Non-pigmented ciliary epithelial cell (primary cell): Measurements from ENCODE around the gene GNA15.

Experiments used
- DNase-seq: peaks from one replicate; pipeline ENCODE4 v3.0.0-alpha.2; 2010; ENCODE audit warnings: low read depth

GNA15 gene

DNA sequence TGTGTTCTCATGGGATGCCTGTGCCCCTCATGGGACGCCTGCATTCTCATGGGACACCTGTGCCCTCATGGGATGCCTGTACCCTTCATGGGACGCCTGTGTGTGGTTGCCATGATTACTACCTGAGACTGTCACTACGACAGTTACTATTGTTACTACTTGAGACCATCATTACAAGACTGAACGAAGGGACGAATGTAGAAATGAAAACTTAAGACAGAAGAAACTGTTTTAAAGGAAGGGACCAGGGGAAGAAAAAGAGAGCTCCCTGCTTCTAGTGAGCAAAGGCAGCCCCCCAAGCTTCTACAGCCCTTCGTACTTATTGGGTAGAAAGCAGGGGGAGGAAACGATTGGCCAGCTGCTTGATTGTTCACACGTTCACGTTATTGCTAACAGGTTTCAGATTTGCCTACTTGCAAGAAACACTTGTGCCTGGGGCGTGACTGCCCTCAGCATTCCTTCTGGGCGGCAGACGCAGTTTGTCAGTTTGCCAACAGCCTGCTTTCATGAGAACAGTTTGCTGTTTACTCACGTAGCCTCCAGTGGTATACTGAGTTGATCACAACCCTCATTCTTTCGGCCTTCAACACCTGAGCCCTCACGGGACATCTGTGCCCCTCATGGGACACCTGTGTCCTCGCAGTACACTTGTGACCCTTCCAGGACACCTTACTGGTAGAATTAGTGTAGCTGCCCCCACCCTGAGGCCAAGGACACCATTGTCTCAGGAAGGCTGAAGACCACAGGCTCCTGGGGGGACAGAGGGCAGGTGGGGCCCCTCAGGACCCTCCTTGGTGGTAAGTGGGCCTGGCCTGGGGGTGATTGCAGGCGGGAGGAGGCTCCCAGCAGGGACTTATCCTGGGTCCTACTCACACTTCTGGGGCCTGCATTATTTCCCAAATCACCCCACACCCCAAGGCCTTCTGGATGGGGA, 40.2 kb downstream of the GNA15 start:
- no peak for DNase-seq

GRCh38 chr19:3176715-3177501, 41.1 kb downstream of the GNA15 start:
- no peak for DNase-seq

- DNase-seq, result no peak
These were observed 42.6 kb downstream of the GNA15 start, which contains the start of gene S1PR4 for GRCh38 chr19:3178377-3178972. Gene S1PR4 (plus strand): TSS chr19:3178769. CDS start chr19:3178793, 24 bp downstream.

DNA sequence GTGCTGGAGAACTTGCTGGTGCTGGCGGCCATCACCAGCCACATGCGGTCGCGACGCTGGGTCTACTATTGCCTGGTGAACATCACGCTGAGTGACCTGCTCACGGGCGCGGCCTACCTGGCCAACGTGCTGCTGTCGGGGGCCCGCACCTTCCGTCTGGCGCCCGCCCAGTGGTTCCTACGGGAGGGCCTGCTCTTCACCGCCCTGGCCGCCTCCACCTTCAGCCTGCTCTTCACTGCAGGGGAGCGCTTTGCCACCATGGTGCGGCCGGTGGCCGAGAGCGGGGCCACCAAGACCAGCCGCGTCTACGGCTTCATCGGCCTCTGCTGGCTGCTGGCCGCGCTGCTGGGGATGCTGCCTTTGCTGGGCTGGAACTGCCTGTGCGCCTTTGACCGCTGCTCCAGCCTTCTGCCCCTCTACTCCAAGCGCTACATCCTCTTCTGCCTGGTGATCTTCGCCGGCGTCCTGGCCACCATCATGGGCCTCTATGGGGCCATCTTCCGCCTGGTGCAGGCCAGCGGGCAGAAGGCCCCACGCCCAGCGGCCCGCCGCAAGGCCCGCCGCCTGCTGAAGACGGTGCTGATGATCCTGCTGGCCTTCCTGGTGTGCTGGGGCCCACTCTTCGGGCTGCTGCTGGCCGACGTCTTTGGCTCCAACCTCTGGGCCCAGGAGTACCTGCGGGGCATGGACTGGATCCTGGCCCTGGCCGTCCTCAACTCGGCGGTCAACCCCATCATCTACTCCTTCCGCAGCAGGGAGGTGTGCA, 43.3 kb downstream of the GNA15 start:
- no peak for DNase-seq

- DNase-seq, result no peak
These were observed 44.0 kb downstream of the GNA15 start for GRCh38 chr19:3179739-3180293.

DNA sequence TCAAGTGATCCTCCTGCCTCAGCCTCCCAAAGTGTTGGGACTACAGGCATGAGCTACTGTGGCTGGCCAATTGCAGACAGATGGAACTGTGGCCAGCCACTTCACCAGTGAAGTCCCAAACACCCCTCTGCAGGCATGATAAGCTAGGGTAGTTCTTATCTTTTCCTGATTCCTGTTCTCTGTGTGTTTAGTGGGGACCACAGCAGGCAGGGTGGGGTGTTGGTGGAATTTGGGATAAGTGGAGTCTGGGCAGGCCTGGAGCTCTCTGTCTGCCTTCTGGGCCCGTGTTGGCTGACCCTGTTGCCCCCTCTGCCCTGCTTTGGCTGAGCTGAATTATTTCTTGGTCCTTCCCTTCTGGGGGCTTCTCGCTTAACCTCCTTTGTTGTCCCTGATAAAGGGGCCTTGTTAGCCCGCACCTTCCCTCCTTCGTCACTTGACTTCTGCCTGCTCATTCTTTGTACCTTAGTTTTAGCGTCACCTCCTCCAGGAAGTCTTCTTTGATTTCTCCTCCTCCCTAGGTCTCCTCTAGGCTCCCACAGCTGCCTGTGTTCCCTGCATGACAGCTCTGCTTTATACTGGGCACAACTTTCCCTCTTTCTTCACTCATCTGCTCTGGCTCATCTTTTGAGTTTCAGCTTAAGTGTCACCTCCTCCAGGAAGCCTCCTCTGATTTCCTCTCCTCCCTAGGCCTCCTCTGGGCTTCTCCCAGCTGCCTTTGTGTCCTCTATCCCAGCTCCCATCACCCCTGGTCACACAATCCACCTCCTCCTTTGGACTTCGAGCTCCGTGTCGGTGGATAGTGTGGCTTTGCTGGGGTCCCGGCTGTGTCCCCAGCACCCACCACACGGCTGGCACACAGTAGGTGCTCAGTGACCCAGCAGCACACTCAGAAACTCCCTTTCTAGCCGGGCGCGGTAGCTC, 48.1 kb downstream of the GNA15 start:
- no peak for DNase-seq

DNA sequence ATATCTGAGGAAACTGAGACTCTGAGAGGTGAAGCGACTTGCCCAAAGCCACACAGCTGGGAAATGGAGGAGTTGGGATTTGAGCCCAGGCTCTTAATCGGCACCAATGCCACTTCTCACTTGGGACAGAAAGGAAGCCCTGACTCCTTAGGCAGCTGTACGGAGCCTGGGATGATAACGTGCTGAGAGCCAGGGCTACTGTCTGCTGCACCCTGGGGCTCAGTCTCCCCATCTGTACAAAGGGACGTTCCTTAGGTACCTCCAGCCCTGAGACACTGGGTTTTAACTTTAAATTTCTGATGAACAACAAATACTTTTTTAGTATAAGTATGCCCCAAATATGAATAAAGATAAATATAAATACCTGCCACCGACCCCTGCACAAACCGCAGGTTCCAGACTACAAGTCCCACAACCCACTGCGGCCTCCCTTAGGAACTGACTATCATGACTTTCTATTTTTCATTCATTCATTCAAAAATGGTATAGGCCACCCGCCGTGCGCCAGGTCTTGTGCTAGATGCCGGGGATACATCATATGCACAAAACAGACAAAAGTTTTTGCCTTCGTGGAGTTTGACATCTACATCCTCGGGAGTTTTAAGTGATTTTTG, 49.1 kb downstream of the GNA15 start:
- peak; percentile 14 for DNase-seq

- DNase-seq, result peak; percentile 72
These were observed 49.8 kb downstream of the GNA15 start, which contains the start of gene NCLN for GRCh38 chr19:3185461-3186159. Gene NCLN (plus strand): TSS chr19:3185930. CDS start chr19:3186031, 101 bp downstream.

- no peak for DNase-seq
These were observed 50.4 kb downstream of the GNA15 start for GRCh38 chr19:3186160-3186688.

GRCh38 chr19:3186891-3187661, 51.2 kb downstream of the GNA15 start:
- DNase-seq, result no peak

DNA sequence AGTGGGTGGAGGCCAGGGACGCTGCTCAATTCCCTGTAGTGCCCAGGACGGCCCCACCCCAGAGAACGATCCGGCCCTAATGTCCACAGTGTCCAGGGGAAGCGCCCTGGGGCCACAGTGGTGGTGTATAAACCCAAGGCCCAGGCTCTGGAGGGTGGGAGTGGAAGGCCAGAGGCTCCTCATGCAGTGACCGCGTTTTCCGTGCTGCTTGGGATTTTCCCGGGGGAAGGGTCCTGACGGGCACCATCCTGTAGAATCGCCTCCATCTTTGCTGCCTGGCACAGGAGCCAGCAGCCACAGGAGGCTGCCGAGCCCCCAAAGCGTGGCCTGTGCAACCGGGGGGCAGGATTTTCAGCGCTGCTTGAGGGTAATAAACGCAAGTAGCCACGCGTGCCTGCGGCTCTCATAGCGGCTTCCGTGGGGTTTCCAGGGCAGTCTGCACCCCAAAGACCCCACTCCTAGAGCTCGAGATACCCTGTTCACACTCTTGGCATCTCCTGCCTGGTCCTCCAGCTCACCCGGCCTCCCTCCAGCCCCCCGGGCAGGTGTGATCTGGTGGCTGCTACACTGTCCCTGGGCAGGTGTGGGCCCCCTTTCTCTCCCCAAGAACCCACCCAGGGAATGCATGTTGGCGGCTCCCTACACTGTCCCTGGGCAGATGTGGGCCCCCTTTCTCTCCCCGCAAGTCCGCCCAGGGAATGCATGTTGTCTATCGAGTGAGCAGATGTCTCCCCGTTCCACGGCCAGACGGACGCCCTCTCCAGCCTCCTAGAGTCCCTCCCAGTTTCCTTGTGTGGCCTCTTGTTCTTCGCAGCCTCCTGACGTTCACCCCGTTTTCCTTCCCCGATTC, 52.1 kb downstream of the GNA15 start:
- no peak for DNase-seq

DNA sequence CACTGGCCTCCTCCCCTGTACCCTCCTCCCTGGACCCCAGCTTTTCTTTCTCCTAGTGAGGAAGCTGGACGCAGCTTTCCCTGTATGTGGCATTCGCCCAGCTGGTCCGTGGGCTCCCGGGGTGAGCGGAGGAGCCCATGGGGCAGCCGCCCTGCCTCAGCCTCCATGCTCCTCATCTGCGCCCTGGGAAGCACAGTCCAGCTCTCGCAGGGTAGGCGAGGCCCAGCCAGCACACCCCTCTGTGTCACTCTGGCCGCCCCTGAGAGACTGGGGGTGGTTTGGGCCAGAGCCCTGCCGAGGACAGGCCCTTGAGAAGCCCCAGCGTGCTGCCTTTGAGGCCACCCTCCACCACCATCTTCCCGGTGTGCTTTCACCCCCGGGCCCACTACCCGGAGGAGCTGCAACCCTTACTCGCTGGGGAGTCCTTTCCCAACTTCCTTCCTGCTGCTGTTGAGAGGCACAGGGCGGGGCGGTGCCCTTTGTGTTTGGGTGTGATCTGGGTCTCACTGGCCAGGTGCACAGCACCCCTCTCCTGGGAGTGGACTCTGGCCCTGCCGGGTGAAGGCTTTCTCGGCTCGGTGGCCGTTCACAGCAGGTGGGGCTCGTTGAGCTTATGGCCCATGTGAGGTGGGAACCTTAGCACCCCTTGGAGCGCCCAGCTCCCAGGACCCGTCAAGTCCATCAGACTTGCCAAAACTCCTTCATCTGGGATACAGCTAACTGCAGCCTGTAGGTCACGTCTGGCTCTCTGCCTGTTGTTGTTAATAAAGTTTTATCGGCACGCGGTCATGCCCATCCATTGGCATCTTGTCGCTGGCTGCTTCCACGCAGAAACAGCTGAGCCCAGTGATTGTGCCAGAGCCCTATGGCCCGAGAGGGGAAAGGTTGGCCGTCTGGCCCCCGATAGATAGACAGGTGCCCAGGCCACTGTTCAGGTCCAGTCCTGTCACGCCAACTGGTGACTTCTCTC, 53.1 kb downstream of the GNA15 start:
- no peak for DNase-seq

GRCh38 chr19:3189702-3190469, 54.1 kb downstream of the GNA15 start:
- DNase-seq, result no peak

DNA sequence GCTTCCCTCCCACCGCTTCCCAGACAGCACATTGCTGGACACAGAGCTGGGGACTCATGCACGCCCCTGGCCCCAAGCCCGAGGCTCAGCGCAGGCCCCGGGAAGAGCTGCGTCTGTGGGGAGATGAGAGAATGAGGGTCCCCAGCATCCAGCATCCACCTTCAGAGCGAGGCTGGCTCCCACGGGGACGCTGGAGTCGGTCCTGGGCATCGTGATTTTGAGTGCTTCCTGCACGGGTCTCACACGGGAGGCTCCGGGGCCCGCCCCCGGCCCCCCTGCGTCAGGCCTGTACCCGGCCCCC, 54.6 kb downstream of the GNA15 start:
- DNase-seq, result no peak
